ENCODE data around the gene KRTAP19-3. TPM values are rescaled to one million over a fixed set of nuclear protein-coding genes. Genes with fewer than 3 reads are reported as not detected.

Gene KRTAP19-3
- total and polyA plus RNA-seq, 2 of the 13 experiments (the other 11 are each of a cell fraction or from before 2014, with no cell fraction given), result not detected

DNA sequence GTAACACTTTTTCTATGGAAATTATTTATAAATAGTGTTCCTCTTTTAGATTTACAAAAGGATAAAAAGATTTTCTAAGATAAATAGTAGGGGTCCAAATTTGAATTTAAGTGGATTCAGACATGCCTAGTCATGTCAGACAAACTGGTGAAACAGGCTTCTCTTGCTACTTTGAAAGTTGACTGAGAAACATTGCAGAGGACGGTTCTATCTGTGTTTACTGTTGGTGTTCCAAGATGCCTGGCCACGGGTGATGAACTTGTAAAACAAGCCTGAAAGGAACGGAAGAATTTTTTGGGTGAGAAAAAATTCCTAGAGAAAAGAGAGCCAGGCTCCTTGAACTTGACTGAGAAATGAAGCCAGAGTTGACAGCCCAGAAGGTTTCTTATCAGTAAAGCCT, 13.8 kb downstream of the KRTAP19-3 start (continued):
- TF ChIP-seq ZNF691 (CRISPR knock-in tag; IDR thresholded peaks at IDR 0.05; ENCODE audit: borderline replicate concordance, low read depth) (no peak), CREBL2 (CRISPR knock-in tag; IDR thresholded peaks at IDR 0.05; ENCODE audit: borderline replicate concordance) (no peak), PHF20 (CRISPR knock-in tag; IDR thresholded peaks at IDR 0.05) (no peak), ZNF496 (CRISPR knock-in tag; IDR thresholded peaks at IDR 0.05; ENCODE audit: insufficient replicate concordance) (no peak), ZFYVE20 (CRISPR knock-in tag; IDR thresholded peaks at IDR 0.05; ENCODE audit: borderline replicate concordance, low read depth) (no peak)

DNA sequence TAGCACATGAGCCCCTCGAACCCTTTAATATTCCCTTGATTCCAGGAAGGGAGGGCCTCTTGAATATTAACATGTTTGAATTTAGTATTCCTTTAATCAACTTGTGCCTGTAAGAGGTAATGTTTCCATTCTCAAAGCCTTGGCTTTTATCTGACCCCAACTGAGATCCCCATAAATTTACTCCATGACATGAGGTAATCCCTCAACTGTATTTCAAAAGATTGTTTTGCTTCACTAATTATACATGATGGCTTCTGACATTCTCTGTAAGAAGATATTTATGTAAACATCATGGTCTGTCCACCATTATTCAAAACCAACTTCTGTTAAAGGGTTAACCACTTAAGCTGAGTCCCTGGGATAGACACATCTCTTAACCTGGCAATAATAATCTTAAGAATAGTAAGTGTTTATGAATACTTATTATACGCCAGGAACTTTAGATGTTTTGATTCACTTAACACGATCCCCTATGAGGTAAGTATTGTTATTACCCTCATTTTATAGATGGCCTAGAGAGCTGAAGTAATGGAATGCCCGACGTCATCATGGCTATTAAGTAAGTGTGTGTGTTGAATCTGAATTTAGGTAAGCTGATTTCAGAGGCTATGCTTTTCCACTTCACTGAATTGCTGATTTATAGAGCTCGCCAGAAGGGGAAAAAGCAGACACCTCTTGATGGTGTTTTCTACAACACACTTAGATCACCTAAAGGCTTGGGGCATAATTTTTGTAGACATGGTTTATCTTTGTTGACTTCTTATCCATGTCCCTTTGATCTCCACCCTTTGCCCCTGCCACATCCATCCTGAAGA, 22.7 kb downstream of the KRTAP19-3 start:
- POLR2A ChIA-PET, result no interaction called here
- Histone ChIP-seq H3K4me2 (ENCODE audit: low read depth, low read length) (no peak overlapping the region), H3K4me1 (ENCODE audit: insufficient read depth, low read length) (no peaks in the 10 kb centered on the region), H4K20me1 (ENCODE audit: insufficient read depth, low read length) (no peaks in the 10 kb centered on the region), H3K9me3 (ENCODE audit: low read length) (peaks cover 93% of the 10 kb centered on the region), H3K79me2 (ENCODE audit: insufficient read depth, low read length) (no peaks in the 10 kb centered on the region), H3K27me3 (ENCODE audit: control insufficient read depth in 1 of 2, insufficient read depth in 2 of 2, low read length in 2 of 2) (no peaks in the 10 kb centered on the region), H3K9ac (ENCODE audit: insufficient read depth, low read depth, low read length) (no peak overlapping the region), H3K4me3 (replicated peaks in 1 of 3; ENCODE audit: insufficient read depth in 1 of 3, low read depth in 2 of 3, low read length in 3 of 3) (no peak overlapping the region), H3K27ac (ENCODE audit: extremely low read length, insufficient read depth, low read length) (no peak overlapping the region), H2AFZ (ENCODE audit: low read length) (no peak overlapping the region), H3K36me3 (replicated peaks in 1 of 2; ENCODE audit: control insufficient read depth in 1 of 2, insufficient read depth in 2 of 2, low read length in 2 of 2) (no peaks in the 10 kb centered on the region)
- CTCF ChIA-PET (ENCODE audit: low intra/inter-chr PET ratio, low total read pairs), result no interaction called here
- no TSS peak for BruUV-seq (replicated peaks)
- ATAC-seq (no peak), DNase-seq (ENCODE audit: low spot score) (no peak), FAIRE-seq (no peak)
- intact Hi-C loops (cut with micrococcal nuclease; ENCODE audit: unreplicated experiment), result no loop called here
- in situ Hi-C loops (cut with HindIII; ENCODE audit: extremely low pct_ligation_motif_present, low pct_unique_long_range_greater_than_20kb), result no loop called here
- no peak for TF ChIP-seq MED8 (CRISPR knock-in tag; IDR thresholded peaks at IDR 0.05; ENCODE audit: insufficient replicate concordance)
- TF ChIP-seq ZNF775 (CRISPR knock-in tag; IDR thresholded peaks at IDR 0.05; ENCODE audit: borderline replicate concordance), result no peak
- no peak for TF ChIP-seq ZNF264 (CRISPR knock-in tag; IDR thresholded peaks at IDR 0.05)
- no peak for TF ChIP-seq PREB (CRISPR knock-in tag; IDR thresholded peaks at IDR 0.05)
- no peak for TF ChIP-seq DBP (CRISPR knock-in tag; IDR thresholded peaks at IDR 0.05; ENCODE audit: not compliant biosample characterization)
- TF ChIP-seq HNRNPH1 (optimal IDR thresholded peaks at IDR 0.05; ENCODE audit: low read depth, low read length), result no peak
- TF ChIP-seq CREB1 (IDR thresholded peaks at IDR 0.05), result no peak
- TF ChIP-seq CREB1 (CRISPR knock-in tag; IDR thresholded peaks at IDR 0.05), result no peak
- no peak for TF ChIP-seq ARHGAP35 (CRISPR knock-in tag; IDR thresholded peaks at IDR 0.05; ENCODE audit: borderline replicate concordance)
- no peak for TF ChIP-seq ASH2L (IDR thresholded peaks at IDR 0.05; ENCODE audit: insufficient read length, low read depth, low read length)
- no peak for TF ChIP-seq ATF7-NPFF (CRISPR knock-in tag; IDR thresholded peaks at IDR 0.05; ENCODE audit: low read depth)
- no peak for TF ChIP-seq POLR2A (IDR thresholded peaks at IDR 0.05; ENCODE audit: insufficient read depth in 1 of 2, low read depth in 2 of 2, low read length in 2 of 2)
- no peak for TF ChIP-seq ZNF720 (CRISPR knock-in tag; IDR thresholded peaks at IDR 0.05)
- 0% methylated on average over 6 of the region's 6 CpGs for WGBS (ENCODE audit: low lambda C conversion rate)
